ENCODE data around the gene ESPN.

GRCh38 chr1:6486433-6487011, 61.9 kb downstream of the ESPN start:
- TF ChIP-seq YY1 (IDR thresholded peaks at IDR 0.05; ENCODE audit: insufficient read depth, insufficient read length) (no peak), SUZ12 (IDR thresholded peaks at IDR 0.05; ENCODE audit: extremely low read depth, insufficient read depth, insufficient read length) (no peak), ZNF274 (IDR thresholded peaks at IDR 0.05; ENCODE audit: low read depth, low read length) (no peak)

All from NT2/D1 (cell line).